HG03045 (cell line): Measurements from ENCODE around the gene GATC.

ENCODE experiments used
- ATAC-seq: cut with Tn5 transposase; IDR thresholded peaks from one replicate; pipeline ENCODE4 v1.9.1; 2021; ENCODE audit warnings: mild to moderate bottlenecking, moderate library complexity; ENCODE audit not compliant: unreplicated experiment

The GATC gene

GRCh38 chr12:120495731-120496412 lies 49.6 kb downstream of the GATC start, which contains the start of gene DYNLL1:
TSS of gene DYNLL1 (plus strand) at chr12:120496113. CDS start at chr12:120496422, 309 bp downstream.
- ATAC-seq = peak; percentile 90

GRCh38 chr12:120496413-120497340 lies 50.4 kb downstream of the GATC start:
- ATAC-seq = peak; percentile 1

- no peak for ATAC-seq
Measured at GRCh38 chr12:120497524-120498150, 51.4 kb downstream of the GATC start.

- no peak for ATAC-seq
Measured at GRCh38 chr12:120498870-120499515, 52.7 kb downstream of the GATC start.

- no peak for ATAC-seq
Measured at GRCh38 chr12:120500581-120500980, 54.3 kb downstream of the GATC start.

- ATAC-seq = no peak
Measured at GRCh38 chr12:120504587-120504986, 58.3 kb downstream of the GATC start.

GRCh38 chr12:120508537-120508936 lies 62.3 kb downstream of the GATC start:
- ATAC-seq = no peak
